HEK293 (cell line): ENCODE measurements around the gene COPRS.
A peak's percentile ranks its signal among the peaks of the same experiment; 100 is the strongest.

Experiments used
- CTCF ChIA-PET: fragments of 350-600 bp; formaldehyde crosslinking; extraction: SDS; loops from one replicate; lab custom pipeline; 2021; ENCODE audit warnings: antibody characterized with exemption; lab: Yijun Ruan, JAX
- POLR2A ChIA-PET: fragments of 300-600 bp; formaldehyde crosslinking; extraction: SDS; loops from one replicate; lab custom pipeline; 2020; ENCODE audit warnings: antibody characterized with exemption, inconsistent platforms; lab: Yijun Ruan, JAX
- H3K27ac ChIP-seq: fragments of 200-500 bp; sonication (Bioruptor generic); 2 replicates; pipeline ENCODE4 v1.5.1; 2014; ENCODE audit warnings: low read depth, low read length, control low read depth, inconsistent platforms; ENCODE audit errors: extremely low read depth
- H3K36me3 ChIP-seq, 2 experiments: fragments of 200-500 bp in 1 of 2; sonication (Bioruptor generic) in 1 of 2; 1 replicate in 1 of 2; 2 replicates in 1 of 2; pipeline ENCODE4 v1.5.1; 2014 to 2017; ENCODE audit warnings: inconsistent platforms in 2 of 2, low read length in 2 of 2; ENCODE audit not compliant: control insufficient read depth in 2 of 2, insufficient read depth in 1 of 2
- H3K4me1 ChIP-seq: fragments of 200-500 bp; sonication (Bioruptor generic); 2 replicates; pipeline ENCODE4 v1.5.1; 2014; ENCODE audit warnings: mild to moderate bottlenecking, low read length, inconsistent platforms; ENCODE audit not compliant: control insufficient read depth, insufficient read depth
- H3K4me3 ChIP-seq: 2 replicates; pipeline ENCODE4 v1.5.1; 2011; ENCODE audit warnings: low read depth, mild to moderate bottlenecking, control low read depth, low read length, moderate library complexity
- H3K9me3 ChIP-seq: fragments of 200-500 bp; sonication (Bioruptor generic); 2 replicates; pipeline ENCODE4 v1.5.1; 2014; ENCODE audit warnings: low read depth, low read length, inconsistent platforms; ENCODE audit not compliant: control insufficient read depth, insufficient read depth
- SP3 ChIP-seq: fragments of 450-650 bp; formaldehyde crosslinking; IDR thresholded peaks from 2 replicates; pipeline ENCODE4 v1.5.1; 2016; ENCODE audit warnings: missing biosample characterization, missing genetic modification characterization
- TRIM28 ChIP-seq: IDR thresholded peaks from 2 replicates; pipeline ENCODE4 v1.6.1; 2011; ENCODE audit warnings: low read length, control low read depth, borderline replicate concordance
- ZBTB1 ChIP-seq: fragments of 450-650 bp; formaldehyde crosslinking; IDR thresholded peaks from 2 replicates; pipeline ENCODE4 v1.5.1; 2016; ENCODE audit warnings: missing biosample characterization, missing genetic modification characterization
- ZBTB17 ChIP-seq: fragments of 450-650 bp; formaldehyde crosslinking; IDR thresholded peaks from 2 replicates; pipeline ENCODE4 v1.5.1; 2016; ENCODE audit warnings: missing biosample characterization, missing genetic modification characterization
- ZBTB20 ChIP-seq: fragments of 450-650 bp; formaldehyde crosslinking; IDR thresholded peaks from 2 replicates; pipeline ENCODE4 v1.5.1; 2016; ENCODE audit warnings: missing biosample characterization, missing genetic modification characterization
- ZFP69B ChIP-seq: fragments of 450-650 bp; formaldehyde crosslinking; IDR thresholded peaks from 2 replicates; pipeline ENCODE4 v1.5.1; 2016; ENCODE audit warnings: missing biosample characterization, missing genetic modification characterization
- ZNF174 ChIP-seq: fragments of 450-650 bp; formaldehyde crosslinking; IDR thresholded peaks from 2 replicates; pipeline ENCODE4 v1.5.0; 2017; ENCODE audit warnings: missing biosample characterization, mild to moderate bottlenecking, missing genetic modification characterization
- ZNF335 ChIP-seq: fragments of 450-650 bp; formaldehyde crosslinking; conservative IDR thresholded peaks from 2 replicates; pipeline ENCODE4 v1.5.1; 2016; ENCODE audit warnings: missing biosample characterization, missing genetic modification characterization
- ZNF341 ChIP-seq: fragments of 450-650 bp; formaldehyde crosslinking; IDR thresholded peaks from 2 replicates; pipeline ENCODE4; 2016; ENCODE audit warnings: low read depth, missing biosample characterization, missing genetic modification characterization
- ZNF555 ChIP-seq: fragments of 450-650 bp; formaldehyde crosslinking; conservative IDR thresholded peaks from 2 replicates; pipeline ENCODE4 v1.5.1; 2017; ENCODE audit warnings: missing biosample characterization, mild to moderate bottlenecking, missing genetic modification characterization, inconsistent platforms
- ZNF600 ChIP-seq: fragments of 450-650 bp; formaldehyde crosslinking; IDR thresholded peaks from 2 replicates; pipeline ENCODE4 v1.5.1; 2016; ENCODE audit warnings: missing biosample characterization, missing genetic modification characterization
- ZNF660 ChIP-seq: fragments of 450-650 bp; IDR thresholded peaks from 2 replicates; pipeline ENCODE4 v1.5.1; 2018; ENCODE audit warnings: missing biosample characterization, mild to moderate bottlenecking, missing genetic modification characterization
- ZNF791 ChIP-seq: fragments of 450-650 bp; formaldehyde crosslinking; IDR thresholded peaks from 2 replicates; pipeline ENCODE4 v1.5.1; 2016; ENCODE audit warnings: missing biosample characterization, missing genetic modification characterization
- ZNF792 ChIP-seq: fragments of 450-650 bp; formaldehyde crosslinking; IDR thresholded peaks from 2 replicates; pipeline ENCODE4 v1.5.1; 2016; ENCODE audit warnings: missing biosample characterization, missing genetic modification characterization
- ZNF837 ChIP-seq: fragments of 450-650 bp; formaldehyde crosslinking; IDR thresholded peaks from 2 replicates; pipeline ENCODE4 v1.5.1; 2016; ENCODE audit warnings: missing biosample characterization, missing genetic modification characterization
- TF ChIP-seq, protein P1 (sequence below): fragments of 450-650 bp; formaldehyde crosslinking; IDR thresholded peaks from 2 replicates; pipeline ENCODE4 v1.5.1; 2016; ENCODE audit warnings: missing biosample characterization, missing genetic modification characterization
- TF ChIP-seq, protein P2 (sequence below): fragments of 450-650 bp; formaldehyde crosslinking; IDR thresholded peaks from 2 replicates; pipeline ENCODE4 v1.5.1; 2016; ENCODE audit warnings: missing biosample characterization, missing genetic modification characterization
- TF ChIP-seq, protein P3 (sequence below): fragments of 450-650 bp; formaldehyde crosslinking; conservative IDR thresholded peaks from 2 replicates; pipeline ENCODE4 v1.5.1; 2016; ENCODE audit warnings: low read depth, missing biosample characterization, missing genetic modification characterization
- TF ChIP-seq, protein P4 (sequence below): fragments of 450-650 bp; formaldehyde crosslinking; IDR thresholded peaks from 2 replicates; pipeline ENCODE4 v1.5.1; 2016; ENCODE audit warnings: missing biosample characterization, missing genetic modification characterization
- TF ChIP-seq, protein P5 (sequence below): fragments of 450-650 bp; formaldehyde crosslinking; optimal IDR thresholded peaks from 2 replicates; pipeline ENCODE3; 2016; ENCODE audit warnings: missing biosample characterization, mild to moderate bottlenecking, missing genetic modification characterization

COPRS gene

DNA sequence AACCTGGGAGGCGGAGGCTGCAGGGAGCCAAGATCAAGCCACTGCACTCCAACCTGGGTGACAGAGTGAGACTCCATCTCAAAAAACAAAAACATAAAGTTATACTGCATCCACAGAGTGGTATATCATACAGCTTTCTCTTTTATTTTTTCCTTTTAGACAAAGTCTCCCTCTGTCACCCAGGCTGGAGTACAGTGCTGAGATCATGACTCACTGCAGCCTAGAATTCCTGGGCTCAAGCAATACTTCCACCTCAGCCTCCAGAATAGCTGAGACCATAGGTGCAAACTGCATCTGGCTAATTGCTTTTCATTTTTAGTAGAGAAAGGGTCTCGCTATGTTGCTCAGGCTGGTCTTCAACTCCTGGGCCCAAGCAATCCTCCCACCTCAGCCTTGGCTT is 10.0 kb upstream of the COPRS start (continued):
- TF ChIP-seq, protein P1, sequence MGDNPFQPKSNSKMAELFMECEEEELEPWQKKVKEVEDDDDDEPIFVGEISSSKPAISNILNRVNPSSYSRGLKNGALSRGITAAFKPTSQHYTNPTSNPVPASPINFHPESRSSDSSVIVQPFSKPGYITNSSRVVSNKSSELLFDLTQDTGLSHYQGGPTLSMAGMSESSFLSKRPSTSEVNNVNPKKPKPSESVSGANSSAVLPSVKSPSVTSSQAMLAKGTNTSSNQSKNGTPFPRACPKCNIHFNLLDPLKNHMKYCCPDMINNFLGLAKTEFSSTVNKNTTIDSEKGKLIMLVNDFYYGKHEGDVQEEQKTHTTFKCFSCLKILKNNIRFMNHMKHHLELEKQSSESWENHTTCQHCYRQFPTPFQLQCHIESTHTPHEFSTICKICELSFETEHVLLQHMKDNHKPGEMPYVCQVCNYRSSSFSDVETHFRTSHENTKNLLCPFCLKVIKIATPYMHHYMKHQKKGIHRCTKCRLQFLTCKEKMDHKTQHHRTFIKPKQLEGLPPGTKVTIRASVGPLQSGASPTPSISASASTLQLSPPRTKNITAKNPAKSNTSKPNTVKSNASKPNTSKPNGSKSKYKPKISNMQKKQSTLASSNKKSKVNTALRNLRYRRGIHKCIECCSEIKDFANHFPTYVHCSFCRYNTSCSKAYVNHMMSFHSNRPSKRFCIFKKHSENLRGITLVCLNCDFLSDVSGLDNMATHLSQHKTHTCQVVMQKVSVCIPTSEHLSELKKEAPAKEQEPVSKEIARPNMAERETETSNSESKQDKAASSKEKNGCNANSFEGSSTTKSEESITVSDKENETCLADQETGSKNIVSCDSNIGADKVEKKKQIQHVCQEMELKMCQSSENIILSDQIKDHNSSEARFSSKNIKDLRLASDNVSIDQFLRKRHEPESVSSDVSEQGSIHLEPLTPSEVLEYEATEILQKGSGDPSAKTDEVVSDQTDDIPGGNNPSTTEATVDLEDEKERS (tag by site-specific recombination), result no peak

DNA sequence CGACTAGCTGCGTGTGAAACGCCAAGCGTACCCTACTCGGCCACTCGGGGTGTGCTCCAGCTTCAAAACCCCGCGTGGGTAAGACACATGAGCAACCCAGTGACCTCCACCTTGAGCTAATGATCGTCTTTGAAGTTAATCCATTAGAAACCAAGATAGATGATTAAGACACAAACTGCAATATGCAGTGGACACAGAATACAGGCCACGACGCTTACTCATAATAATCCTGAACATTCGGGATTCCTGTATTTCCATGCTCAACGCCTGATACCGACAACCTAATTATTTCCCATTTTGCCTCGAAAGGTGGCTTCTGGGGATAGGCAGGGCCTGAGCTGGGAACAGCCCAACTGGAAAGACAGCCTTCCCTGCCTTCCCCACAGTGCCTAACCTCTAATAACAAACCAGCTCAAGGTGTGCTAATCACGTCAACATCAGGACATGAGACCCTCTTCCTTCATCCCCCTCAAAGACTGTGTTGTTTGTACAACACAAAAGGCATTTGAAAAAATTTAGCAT is 504 bp upstream of the COPRS start:
- Histone ChIP-seq H3K4me1 (peaks cover 6% of the 10 kb centered on the region), H3K27ac (peak overlapping the region; percentile 37; the same call in 1 of the 2 replicates), H3K9me3 (no peaks in the 10 kb centered on the region)
- POLR2A ChIA-PET, result interaction anchor here (0.6 to 1.6 kb wide), 4 partner anchors 10 to 78 kb away, joined by 3 to 6 read pairs (median 3); partner anchors contain the start of gene UTP6
- CTCF ChIA-PET, result interaction anchor here (0.5 to 1.2 kb wide), 3 partner anchors 10 to 200 kb away, joined by 3 read pairs; no protein-coding TSS in a partner anchor
- TF ChIP-seq ZBTB20 (tag by site-specific recombination) (0 out of 2 replicates have a peak, but pooled peaks have one; percentile 18), ZNF792 (tag by site-specific recombination) (no peak), ZNF341 (tag by site-specific recombination) (peak; percentile 45), ZBTB17 (tag by site-specific recombination) (peak; percentile 66), TRIM28 (peak; percentile 44; the same call in 1 of the 2 replicates), ZNF335 (tag by site-specific recombination) (peak; percentile 27; the same call in 1 of the 2 replicates), ZNF600 (tag by site-specific recombination) (peak; percentile 94), SP3 (peak; percentile 29; the same call in 1 of the 2 replicates)
- TF ChIP-seq, protein P2, sequence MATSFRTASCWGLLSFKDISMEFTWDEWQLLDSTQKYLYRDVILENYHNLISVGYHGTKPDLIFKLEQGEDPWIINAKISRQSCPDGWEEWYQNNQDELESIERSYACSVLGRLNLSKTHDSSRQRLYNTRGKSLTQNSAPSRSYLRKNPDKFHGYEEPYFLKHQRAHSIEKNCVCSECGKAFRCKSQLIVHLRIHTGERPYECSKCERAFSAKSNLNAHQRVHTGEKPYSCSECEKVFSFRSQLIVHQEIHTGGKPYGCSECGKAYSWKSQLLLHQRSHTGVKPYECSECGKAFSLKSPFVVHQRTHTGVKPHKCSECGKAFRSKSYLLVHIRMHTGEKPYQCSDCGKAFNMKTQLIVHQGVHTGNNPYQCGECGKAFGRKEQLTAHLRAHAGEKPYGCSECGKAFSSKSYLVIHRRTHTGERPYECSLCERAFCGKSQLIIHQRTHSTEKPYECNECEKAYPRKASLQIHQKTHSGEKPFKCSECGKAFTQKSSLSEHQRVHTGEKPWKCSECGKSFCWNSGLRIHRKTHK, result no peak
- TF ChIP-seq, protein P3, sequence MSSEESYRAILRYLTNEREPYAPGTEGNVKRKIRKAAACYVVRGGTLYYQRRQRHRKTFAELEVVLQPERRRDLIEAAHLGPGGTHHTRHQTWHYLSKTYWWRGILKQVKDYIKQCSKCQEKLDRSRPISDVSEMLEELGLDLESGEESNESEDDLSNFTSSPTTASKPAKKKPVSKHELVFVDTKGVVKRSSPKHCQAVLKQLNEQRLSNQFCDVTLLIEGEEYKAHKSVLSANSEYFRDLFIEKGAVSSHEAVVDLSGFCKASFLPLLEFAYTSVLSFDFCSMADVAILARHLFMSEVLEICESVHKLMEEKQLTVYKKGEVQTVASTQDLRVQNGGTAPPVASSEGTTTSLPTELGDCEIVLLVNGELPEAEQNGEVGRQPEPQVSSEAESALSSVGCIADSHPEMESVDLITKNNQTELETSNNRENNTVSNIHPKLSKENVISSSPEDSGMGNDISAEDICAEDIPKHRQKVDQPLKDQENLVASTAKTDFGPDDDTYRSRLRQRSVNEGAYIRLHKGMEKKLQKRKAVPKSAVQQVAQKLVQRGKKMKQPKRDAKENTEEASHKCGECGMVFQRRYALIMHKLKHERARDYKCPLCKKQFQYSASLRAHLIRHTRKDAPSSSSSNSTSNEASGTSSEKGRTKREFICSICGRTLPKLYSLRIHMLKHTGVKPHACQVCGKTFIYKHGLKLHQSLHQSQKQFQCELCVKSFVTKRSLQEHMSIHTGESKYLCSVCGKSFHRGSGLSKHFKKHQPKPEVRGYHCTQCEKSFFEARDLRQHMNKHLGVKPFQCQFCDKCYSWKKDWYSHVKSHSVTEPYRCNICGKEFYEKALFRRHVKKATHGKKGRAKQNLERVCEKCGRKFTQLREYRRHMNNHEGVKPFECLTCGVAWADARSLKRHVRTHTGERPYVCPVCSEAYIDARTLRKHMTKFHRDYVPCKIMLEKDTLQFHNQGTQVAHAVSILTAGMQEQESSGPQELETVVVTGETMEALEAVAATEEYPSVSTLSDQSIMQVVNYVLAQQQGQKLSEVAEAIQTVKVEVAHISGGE, result 0 out of 2 replicates have a peak, but pooled peaks have one; percentile 28
- TF ChIP-seq, all 188 proteins: peak for 8
- H3K4me3 ChIP-seq, result peak overlapping the region; percentile 43
- peaks cover 44 to 49% of the 10 kb centered on the region in 2 experiments for H3K36me3 ChIP-seq

DNA sequence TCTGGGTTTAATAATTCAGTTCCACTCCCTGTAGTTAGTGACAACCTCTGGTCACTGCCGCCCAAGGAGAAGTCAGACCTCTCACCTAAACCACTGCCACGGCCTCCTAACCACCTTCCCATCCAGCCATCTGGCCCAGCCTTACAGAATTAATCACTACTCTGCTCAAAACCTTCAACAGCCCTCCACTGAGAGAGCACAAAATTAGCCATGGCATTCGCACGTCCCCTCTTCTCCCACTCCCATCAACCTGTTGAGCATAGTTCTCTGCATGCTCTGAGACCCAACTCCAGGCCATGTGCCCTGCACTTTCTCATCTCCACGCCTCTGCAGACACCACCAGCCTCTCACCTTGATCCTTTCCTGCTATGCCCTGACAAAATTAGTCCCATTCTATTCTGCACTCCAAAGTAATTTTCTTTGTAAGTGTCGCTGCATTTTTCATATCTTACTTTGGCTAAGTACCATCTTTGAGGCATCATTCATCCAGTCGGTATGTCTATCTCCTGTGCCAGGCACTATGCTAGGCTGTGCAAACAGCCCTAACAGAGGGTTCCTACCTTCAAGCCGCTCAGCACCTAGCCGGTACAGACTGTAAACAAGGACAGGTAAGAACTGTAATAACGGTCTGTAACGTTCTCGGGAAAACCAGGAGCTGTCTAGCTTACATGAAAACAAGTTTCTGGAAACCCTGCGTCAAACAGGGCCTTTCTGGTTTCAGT is 963 bp downstream of the COPRS start:
- peaks cover 35 to 41% of the 10 kb centered on the region in 2 experiments for H3K36me3 ChIP-seq
- no peak overlapping the region for H3K27ac ChIP-seq
- H3K9me3 ChIP-seq, result no peaks in the 10 kb centered on the region
- CTCF ChIA-PET, result interaction anchor here (0.7 to 3.1 kb wide), 3 partner anchors 16 to 745 kb away, joined by 3 to 24 read pairs (median 3); no protein-coding TSS in a partner anchor
- POLR2A ChIA-PET, result interaction anchor here (1.5 to 1.6 kb wide), 2 partner anchors 43 to 79 kb away, joined by 3 to 6 read pairs; partner anchors contain the start of gene UTP6
- peaks cover 6% of the 10 kb centered on the region for H3K4me1 ChIP-seq
- peak overlapping the region; percentile 46 for H3K4me3 ChIP-seq
- TF ChIP-seq ZNF660 (tag by site-specific recombination), result no peak
- TF ChIP-seq, protein P4, sequence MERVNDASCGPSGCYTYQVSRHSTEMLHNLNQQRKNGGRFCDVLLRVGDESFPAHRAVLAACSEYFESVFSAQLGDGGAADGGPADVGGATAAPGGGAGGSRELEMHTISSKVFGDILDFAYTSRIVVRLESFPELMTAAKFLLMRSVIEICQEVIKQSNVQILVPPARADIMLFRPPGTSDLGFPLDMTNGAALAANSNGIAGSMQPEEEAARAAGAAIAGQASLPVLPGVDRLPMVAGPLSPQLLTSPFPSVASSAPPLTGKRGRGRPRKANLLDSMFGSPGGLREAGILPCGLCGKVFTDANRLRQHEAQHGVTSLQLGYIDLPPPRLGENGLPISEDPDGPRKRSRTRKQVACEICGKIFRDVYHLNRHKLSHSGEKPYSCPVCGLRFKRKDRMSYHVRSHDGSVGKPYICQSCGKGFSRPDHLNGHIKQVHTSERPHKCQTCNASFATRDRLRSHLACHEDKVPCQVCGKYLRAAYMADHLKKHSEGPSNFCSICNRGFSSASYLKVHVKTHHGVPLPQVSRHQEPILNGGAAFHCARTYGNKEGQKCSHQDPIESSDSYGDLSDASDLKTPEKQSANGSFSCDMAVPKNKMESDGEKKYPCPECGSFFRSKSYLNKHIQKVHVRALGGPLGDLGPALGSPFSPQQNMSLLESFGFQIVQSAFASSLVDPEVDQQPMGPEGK, result no peak
- TF ChIP-seq ZNF335 (tag by site-specific recombination), result peak; percentile 63; the same call in 1 of the 2 replicates
- no peak for TF ChIP-seq ZNF791 (tag by site-specific recombination)
- no peak for TF ChIP-seq ZNF837 (tag by site-specific recombination)
- no peak for TF ChIP-seq ZBTB1
- TF ChIP-seq ZNF174, result no peak
- TF ChIP-seq, protein P5, sequence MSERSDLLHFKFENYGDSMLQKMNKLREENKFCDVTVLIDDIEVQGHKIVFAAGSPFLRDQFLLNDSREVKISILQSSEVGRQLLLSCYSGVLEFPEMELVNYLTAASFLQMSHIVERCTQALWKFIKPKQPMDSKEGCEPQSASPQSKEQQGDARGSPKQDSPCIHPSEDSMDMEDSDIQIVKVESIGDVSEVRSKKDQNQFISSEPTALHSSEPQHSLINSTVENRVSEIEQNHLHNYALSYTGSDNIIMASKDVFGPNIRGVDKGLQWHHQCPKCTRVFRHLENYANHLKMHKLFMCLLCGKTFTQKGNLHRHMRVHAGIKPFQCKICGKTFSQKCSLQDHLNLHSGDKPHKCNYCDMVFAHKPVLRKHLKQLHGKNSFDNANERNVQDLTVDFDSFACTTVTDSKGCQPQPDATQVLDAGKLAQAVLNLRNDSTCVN (tag by site-specific recombination), result no peak
- no peak for TF ChIP-seq ZFP69B
- TF ChIP-seq ZNF555 (tag by site-specific recombination), result no peak
